Effector memory CD8-positive, alpha-beta T cell (primary cell): ENCODE measurements around the gene GLTPD2.
A peak's percentile ranks its signal among the peaks of the same experiment; 100 is the strongest.

Source experiments
- ATAC-seq: fragments of 150-1000 bp; cut with Tn5 transposase; replicated peaks from 2 replicates; pipeline ENCODE4 v1.10.0; 2021; ENCODE audit warnings: mild to moderate bottlenecking, moderate library complexity
- DNase-seq, 3 experiments: peaks; one replicate each; pipeline ENCODE4 v3.0.0; 2021
- H3K27ac Mint-ChIP-seq, 2 donors: one replicate each; pipeline ENCODE4 v1.8.0; 2022; ENCODE audit warnings: mild to moderate bottlenecking in 2 of 2, mixed read lengths in 2 of 2, moderate library complexity in 2 of 2
- H3K27me3 Mint-ChIP-seq, 2 donors: one replicate each; pipeline ENCODE4 v1.8.0; 2022; ENCODE audit warnings: mixed read lengths in 2 of 2
- H3K36me3 Mint-ChIP-seq: one replicate; pipeline ENCODE4 v1.8.0; 2022; ENCODE audit warnings: mild to moderate bottlenecking, moderate library complexity, mixed read lengths; ENCODE audit not compliant: insufficient read depth
- H3K4me1 Mint-ChIP-seq, 2 donors: one replicate each; pipeline ENCODE4 v1.8.0; 2022; ENCODE audit warnings: low read depth in 2 of 2, mixed read lengths in 2 of 2
- H3K4me3 Mint-ChIP-seq, 2 donors: one replicate each; pipeline ENCODE4 v1.8.0; 2022; ENCODE audit warnings: mild to moderate bottlenecking in 2 of 2, mixed read lengths in 2 of 2, moderate library complexity in 2 of 2
- H3K9me3 Mint-ChIP-seq, 2 donors: one replicate each; pipeline ENCODE4 v1.8.0; 2022; ENCODE audit warnings: mixed read lengths in 2 of 2

The GLTPD2 gene

GRCh38 chr17:4833178-4833940, 44.6 kb downstream of the GLTPD2 start, which contains the start of gene MINK1:
Gene MINK1, plus strand, starts transcription at chr17:4833340. Its CDS starts 244 bp downstream, at chr17:4833584.
- peaks cover 0 to 6% of the 10 kb centered on the region in 2 donors for H3K27me3 Mint-ChIP-seq
- H3K9me3 Mint-ChIP-seq: no peaks in the 10 kb centered on the region
- H3K36me3 Mint-ChIP-seq: peaks cover 14% of the 10 kb centered on the region
- peak; percentile 80 to 86 (median 81) for DNase-seq
- peak; percentile 87 for ATAC-seq
- H3K4me3 Mint-ChIP-seq: peak within 1 kb of the TSS; percentile 87 to 93
- peaks cover 30 to 34% of the 10 kb centered on the region in 2 donors for H3K4me1 Mint-ChIP-seq
- peak within 1 kb of the TSS; percentile 83 to 87 for H3K27ac Mint-ChIP-seq

- Mint-ChIP-seq H3K36me3 (peaks cover 11% of the 10 kb centered on the region), H3K27ac (peak overlapping the region; percentile 81 to 87), H3K4me3 (peak overlapping the region; percentile 87 to 93), H3K27me3 (no peaks in the 10 kb centered on the region), H3K4me1 (peaks cover 31 to 36% of the 10 kb centered on the region in 2 donors), H3K9me3 (no peaks in the 10 kb centered on the region)
- DNase-seq: peak in 1 of 3 experiments; percentile 7
- no peak for ATAC-seq
Observed at GRCh38 chr17:4833941-4834680, 45.3 kb downstream of the GLTPD2 start.

- Mint-ChIP-seq H3K9me3 (no peaks in the 10 kb centered on the region), H3K4me3 (peak overlapping the region; percentile 87 to 93), H3K36me3 (peaks cover 11% of the 10 kb centered on the region), H3K4me1 (peaks cover 36 to 42% of the 10 kb centered on the region in 2 donors), H3K27ac (peak overlapping the region; percentile 81 to 87), H3K27me3 (no peaks in the 10 kb centered on the region)
- ATAC-seq (no peak), DNase-seq (no peak)
Observed at GRCh38 chr17:4834681-4835020, 45.9 kb downstream of the GLTPD2 start.

GRCh38 chr17:4836221-4836620, 47.5 kb downstream of the GLTPD2 start:
- H3K9me3 Mint-ChIP-seq: no peaks in the 10 kb centered on the region
- H3K36me3 Mint-ChIP-seq: peaks cover 11% of the 10 kb centered on the region
- H3K4me1 Mint-ChIP-seq: peaks cover 50 to 56% of the 10 kb centered on the region in 2 donors
- H3K27me3 Mint-ChIP-seq: no peaks in the 10 kb centered on the region
- DNase-seq: no peak
- H3K4me3 Mint-ChIP-seq: peak overlapping the region; percentile 87 to 93
- peak overlapping the region in 1 of 2 donors; percentile 16 for H3K27ac Mint-ChIP-seq
- ATAC-seq: no peak

- no peaks in the 10 kb centered on the region for H3K9me3 Mint-ChIP-seq
- peaks cover 11% of the 10 kb centered on the region for H3K36me3 Mint-ChIP-seq
- no peak overlapping the region for H3K4me3 Mint-ChIP-seq
- H3K27me3 Mint-ChIP-seq: no peaks in the 10 kb centered on the region
- H3K4me1 Mint-ChIP-seq: peaks cover 56% of the 10 kb centered on the region in 2 donors
- ATAC-seq: no peak
- peak overlapping the region in 1 of 2 donors; percentile 38 for H3K27ac Mint-ChIP-seq
- DNase-seq: no peak
Observed at GRCh38 chr17:4837471-4838308, 48.9 kb downstream of the GLTPD2 start.

GRCh38 chr17:4838309-4838785, 49.6 kb downstream of the GLTPD2 start:
- Mint-ChIP-seq H3K27me3 (no peaks in the 10 kb centered on the region), H3K36me3 (peaks cover 11% of the 10 kb centered on the region), H3K9me3 (no peaks in the 10 kb centered on the region), H3K4me3 (no peak overlapping the region), H3K27ac (no peak overlapping the region), H3K4me1 (peaks cover 56 to 59% of the 10 kb centered on the region in 2 donors)
- ATAC-seq (no peak), DNase-seq (no peak)

- Mint-ChIP-seq H3K36me3 (peaks cover 6% of the 10 kb centered on the region), H3K27ac (no peak overlapping the region), H3K4me1 (peaks cover 51 to 53% of the 10 kb centered on the region in 2 donors), H3K9me3 (no peaks in the 10 kb centered on the region), H3K4me3 (no peak overlapping the region), H3K27me3 (no peaks in the 10 kb centered on the region)
- ATAC-seq: no peak
- no peak for DNase-seq
Observed at GRCh38 chr17:4839221-4839620, 50.5 kb downstream of the GLTPD2 start.
